ENCODE measurements around the gene CD200. TPM values are rescaled to one million over a fixed set of nuclear protein-coding genes. Genes with fewer than 3 reads are reported as not detected.

Gene CD200, protein sequence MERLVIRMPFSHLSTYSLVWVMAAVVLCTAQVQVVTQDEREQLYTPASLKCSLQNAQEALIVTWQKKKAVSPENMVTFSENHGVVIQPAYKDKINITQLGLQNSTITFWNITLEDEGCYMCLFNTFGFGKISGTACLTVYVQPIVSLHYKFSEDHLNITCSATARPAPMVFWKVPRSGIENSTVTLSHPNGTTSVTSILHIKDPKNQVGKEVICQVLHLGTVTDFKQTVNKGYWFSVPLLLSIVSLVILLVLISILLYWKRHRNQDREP
- total RNA-seq: 1.4 TPM
- long read RNA-seq, partial matches to known transcripts: 0 of 7 reads
- long read RNA-seq, other reads (novel, unspliced or antisense): 7 of 7 reads

DNA sequence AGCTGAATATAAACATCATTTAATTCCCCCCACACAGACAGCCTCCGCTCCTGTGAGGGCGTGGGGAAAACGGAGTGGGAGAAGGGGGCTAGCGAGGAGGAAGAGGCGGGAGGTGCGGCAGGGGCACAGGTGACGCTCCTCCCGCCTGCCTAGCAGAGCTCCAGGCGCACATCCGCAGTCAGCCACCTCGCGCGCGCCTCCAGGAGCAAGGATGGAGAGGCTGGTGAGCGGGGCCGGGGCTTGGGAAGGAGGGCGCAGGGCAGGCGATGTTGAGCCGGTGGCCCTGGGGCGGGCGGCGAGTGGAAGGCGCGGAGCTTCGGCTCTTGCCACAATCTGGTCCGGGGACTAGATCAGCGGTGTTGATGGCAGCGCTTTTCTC lies at the start of gene CD200:
TSS of gene CD200 (plus strand) at position 155 of the 379 bp plus-strand sequence. CDS start at position 212, 57 bp downstream.
- intact Hi-C loops (cut with DNase I): loop anchor here (5.0 kb wide), 1 partner anchor 184 kb away; no protein-coding TSS in a partner anchor
- peak; percentile 80 for DNase-seq (ENCODE audit: low spot score)

DNA sequence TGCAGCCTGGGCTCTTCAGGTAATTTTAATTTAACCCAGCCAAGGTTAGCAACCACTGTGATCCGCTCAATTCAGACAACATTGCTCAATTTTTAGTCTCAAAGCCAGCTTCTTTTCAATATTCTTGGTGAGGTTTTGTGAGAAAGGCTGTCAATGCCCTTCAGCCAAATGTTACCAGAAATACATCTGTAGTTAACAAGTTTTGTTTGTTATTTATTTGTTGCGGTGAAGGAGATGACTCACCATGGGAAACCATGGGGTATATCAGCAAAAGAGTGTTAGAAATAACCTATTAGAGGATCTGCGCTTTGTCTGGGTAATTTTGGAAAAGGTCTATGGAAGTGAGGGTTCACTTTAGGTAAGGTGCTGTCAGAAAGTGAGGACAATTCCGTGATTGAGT lies 43.9 kb upstream of the CD200 start:
- intact Hi-C loops (cut with DNase I): no loop called here

DNA sequence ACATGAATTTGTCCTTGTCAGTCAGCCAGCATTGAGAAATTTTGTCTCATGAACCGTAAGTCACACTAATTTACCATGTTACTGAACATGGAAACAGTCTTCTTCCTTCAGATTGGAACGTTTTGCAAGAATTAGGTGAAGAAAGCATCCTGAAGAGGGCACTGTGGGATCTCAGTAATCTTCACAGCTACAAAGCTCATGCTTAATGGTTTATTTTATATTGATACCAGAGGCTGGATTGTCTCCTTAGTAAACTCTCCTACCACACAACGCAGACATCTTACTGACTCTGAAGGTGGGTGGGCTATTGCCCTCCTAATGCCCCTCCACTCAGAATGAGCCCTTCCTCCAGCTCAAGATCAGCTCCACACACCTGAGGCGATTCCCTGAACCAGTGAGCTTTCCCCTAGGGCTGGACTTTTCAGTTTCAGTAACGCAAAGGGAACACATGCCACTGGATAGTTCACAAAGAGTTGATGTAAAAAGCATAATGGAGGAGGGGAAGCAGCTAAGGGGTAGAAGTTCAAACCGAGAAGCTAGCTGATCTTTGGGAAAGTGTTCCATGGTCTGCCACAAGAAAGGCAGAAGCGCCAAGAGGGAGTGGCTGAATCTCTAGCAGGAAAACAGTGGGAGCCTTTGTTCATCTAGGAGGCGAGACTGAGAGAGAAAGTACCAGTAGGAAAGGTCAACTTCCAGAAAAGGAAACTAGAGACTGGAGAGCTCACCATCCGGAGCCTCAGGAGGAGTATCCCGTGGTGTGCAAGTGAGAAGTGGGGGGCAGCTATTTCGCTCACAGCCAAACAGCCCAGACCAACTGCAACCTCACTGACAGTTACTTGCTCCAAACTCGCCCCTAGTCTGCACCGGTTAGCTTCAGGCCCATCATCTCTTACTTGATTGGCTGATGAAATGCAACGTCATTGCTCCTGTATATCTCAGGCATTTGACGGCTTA lies 39.3 kb upstream of the CD200 start, which contains the start of gene SLC9C1:
TSS of gene SLC9C1 (minus strand) at position 849 of the 954 bp plus-strand sequence. CDS start 7,425 bp downstream, outside the sequence.
- intact Hi-C loops (cut with DNase I): loop anchor here (5.0 kb wide), 1 partner anchor 224 kb away; no protein-coding TSS in a partner anchor
- no peak for DNase-seq (ENCODE audit: low spot score)

More for the DNA sequence above, 43.9 kb upstream of the CD200 start:
- DNase-seq (ENCODE audit: low spot score): no peak

DNA sequence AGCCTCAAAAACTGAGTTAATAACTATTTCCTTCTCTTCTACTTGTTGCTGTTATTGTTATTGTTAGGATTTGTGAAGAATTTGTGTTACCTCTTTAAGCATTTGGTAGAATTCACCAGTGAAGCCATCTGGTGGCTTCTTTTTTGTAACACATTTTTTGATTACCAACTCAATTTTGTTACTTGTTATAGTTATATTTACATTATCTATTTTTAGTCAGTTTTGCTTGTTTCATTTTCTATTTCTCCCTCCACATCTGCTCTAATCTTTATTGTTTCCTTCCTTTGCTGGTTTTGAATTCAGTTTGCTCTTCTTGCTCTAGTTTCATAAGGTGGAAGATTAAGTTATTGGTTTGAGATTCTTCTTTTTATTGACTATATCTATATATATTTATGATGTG lies 35.2 kb upstream of the CD200 start:
- intact Hi-C loops (cut with DNase I): no loop called here
- no peak for DNase-seq (ENCODE audit: low spot score)

DNA sequence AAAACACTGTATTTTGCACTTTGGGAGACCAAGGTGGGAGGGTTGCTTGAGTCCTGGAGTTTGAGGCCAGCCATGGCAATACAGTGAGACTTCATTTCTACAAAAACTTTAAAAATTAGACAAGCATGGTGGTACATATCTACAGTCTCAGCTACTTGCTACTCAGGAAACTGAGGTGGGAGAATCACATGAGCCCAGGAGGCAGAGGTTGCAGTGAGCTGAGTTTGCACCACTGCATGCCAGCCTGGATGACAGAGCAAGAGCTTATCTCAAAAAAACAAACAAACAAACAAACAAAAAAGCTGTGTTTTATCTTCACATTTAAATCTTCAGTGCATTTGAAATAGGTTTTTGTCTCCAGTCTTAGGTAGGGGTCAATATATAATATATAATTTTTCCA lies 34.2 kb upstream of the CD200 start:
- no peak for DNase-seq (ENCODE audit: low spot score)
- intact Hi-C loops (cut with DNase I): no loop called here

DNA sequence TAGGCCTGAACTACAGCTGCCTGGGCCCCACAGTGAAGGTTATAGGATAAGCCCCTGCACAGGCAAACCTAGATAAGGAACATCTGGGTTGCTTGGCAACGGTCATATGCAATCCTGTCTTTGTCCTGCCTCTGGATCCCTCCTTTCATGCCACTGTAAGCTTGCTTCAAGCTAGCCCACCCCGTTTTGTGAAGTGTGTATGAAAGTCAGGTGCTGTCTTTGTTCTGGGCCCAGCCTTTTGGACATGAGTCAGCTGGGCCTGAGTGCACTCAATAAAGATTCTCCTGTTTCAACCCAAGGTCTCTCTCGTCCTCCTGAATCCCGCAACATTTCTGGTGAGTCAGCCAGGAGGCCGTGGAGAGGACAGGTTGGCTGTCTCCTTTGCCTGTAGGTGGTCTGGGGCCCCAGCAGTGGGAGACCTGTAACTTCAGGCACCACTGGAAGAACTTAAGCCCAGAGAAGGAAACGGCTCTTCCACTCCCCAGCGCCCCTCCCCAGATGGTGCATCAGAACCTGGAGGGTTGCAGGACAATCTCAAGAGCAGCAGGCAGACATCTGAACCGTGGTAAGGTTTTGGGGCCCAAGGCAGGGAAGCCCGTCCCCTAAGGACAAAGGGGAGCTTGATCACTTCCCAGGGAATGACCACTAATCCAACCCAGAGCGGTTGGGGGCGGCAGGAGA lies 30.7 kb upstream of the CD200 start:
- DNase-seq (ENCODE audit: low spot score): no peak
- intact Hi-C loops (cut with DNase I): no loop called here

DNA sequence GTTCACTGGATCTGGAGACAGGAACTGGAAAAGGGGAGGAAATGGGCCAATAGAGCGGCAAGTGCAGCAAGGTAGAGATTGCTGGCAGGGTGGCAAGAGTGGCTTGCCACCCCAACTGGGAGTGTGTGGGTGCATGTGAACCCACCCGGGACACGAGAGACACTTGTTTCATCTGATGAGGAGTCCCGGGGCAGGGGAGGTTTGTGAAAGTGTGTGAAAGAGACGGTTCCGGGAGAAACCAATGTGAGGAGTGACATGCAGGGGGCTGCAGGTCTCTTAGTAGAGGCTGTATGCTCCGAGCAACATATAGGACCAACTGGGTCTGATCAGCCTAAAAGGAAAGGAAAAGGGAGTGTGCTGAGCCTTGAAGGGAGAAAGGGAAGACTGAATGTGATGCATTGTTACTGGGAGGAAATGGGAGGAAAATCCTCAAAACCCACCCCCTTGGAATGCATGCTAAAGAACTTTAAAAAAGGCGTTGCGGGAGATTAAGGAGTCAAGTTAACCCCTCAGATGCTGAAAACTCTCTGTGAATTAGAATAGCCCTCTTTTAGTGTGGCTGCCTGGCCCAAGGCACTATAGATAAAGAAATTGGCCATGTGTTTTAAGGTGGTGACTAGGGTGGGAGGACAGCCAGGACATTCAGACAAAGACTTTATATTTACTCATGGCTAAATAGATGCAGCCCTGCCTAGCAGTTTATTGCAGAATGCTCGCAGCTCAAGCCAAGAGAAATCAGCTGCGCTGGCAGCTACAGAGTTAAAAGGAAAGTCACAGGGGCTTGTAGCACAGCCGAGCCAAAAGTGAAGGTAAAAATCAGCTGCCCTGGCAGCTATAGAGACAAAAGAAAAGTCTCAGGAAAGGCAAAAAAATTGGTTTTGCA lies 29.8 kb upstream of the CD200 start:
- intact Hi-C loops (cut with DNase I): no loop called here

DNA sequence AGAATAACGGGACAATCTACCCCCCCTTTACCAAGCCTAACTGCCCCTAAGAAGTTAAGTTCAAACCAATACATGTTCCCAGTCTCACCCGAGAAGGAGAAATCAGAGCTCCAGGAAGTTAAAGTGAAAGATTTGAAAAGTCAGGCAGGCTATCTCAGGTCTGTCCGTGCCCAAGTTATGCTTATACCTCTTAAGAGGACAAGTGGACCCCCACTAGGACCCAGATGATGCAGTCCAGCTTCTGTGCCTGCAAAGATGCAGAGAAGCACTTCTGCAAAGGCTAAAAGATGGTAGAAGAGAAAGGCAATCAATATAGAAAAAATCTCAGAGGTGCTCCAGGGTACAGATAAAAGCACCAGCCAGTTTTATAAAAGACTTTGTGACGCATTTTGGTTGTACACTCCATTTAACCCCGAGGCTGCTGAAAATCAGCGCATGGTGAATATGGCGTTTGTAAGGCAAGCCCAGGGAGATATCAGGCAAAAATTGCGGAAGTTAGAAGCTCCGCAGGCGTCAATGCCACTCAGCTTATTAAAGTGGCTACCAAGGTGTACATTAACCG lies 29.1 kb upstream of the CD200 start:
- no peak for DNase-seq (ENCODE audit: low spot score)
- intact Hi-C loops (cut with DNase I): no loop called here

More for the DNA sequence above, 29.8 kb upstream of the CD200 start:
- no peak for DNase-seq (ENCODE audit: low spot score)

DNA sequence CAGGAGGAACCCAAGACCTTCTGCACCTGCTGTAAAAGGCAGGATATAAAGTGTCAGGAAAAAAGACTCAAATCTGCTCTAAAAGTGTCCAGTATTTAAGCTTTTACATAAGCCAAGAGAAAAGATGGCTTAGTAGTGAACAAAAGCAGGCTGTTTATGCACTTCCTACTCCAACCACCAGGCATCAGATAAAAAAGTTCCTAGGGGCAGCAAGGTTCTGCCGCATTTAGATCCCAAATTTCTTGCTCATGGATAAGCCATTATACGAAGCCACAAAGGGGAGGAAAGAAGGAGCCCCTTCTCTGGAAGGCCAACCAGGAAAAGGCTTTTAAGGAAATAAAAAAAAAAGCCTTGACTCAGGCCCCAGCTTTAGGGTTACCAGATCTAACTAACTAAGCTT lies 28.3 kb upstream of the CD200 start:
- intact Hi-C loops (cut with DNase I): no loop called here
- DNase-seq (ENCODE audit: low spot score): no peak

DNA sequence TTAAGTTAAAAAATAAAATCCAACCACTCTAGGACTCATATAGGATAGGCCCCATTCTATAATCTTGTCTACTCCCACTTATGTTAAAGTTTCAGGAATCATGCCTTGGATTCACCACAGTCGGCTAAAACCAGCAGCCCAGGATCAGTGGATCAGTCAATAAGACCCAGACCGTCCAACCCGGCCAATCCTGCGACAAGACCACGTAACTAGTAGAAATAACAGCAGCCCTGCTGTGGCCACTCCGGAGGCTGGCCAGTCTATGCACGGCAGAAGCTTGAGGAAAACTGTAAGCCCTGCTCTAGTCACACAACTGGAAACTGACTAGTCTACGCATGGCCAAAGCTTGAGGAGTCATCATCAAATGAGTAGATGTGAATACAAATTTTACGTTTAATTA lies 26.1 kb upstream of the CD200 start:
- intact Hi-C loops (cut with DNase I): no loop called here
- no peak for DNase-seq (ENCODE audit: low spot score)

DNA sequence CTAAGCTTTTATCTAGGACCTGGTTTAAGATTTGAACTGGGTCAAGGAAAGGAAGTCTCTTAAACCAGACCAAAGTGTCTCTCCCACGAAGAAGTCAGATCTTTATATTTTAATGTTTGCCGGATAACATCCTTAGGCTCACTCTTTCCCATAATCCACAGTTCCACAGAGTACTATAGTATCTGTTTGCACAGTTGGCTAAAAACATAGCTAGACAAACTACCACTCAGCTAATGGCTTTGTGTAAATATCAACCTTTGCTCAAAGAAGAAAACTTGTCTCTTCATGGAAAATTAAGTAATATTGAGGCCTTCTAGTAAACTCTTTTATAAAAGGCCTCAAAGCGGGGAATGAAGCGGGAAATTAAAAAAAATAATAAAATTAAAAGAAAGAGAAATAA lies 25.4 kb upstream of the CD200 start:
- DNase-seq (ENCODE audit: low spot score): no peak
- intact Hi-C loops (cut with DNase I): no loop called here

DNA sequence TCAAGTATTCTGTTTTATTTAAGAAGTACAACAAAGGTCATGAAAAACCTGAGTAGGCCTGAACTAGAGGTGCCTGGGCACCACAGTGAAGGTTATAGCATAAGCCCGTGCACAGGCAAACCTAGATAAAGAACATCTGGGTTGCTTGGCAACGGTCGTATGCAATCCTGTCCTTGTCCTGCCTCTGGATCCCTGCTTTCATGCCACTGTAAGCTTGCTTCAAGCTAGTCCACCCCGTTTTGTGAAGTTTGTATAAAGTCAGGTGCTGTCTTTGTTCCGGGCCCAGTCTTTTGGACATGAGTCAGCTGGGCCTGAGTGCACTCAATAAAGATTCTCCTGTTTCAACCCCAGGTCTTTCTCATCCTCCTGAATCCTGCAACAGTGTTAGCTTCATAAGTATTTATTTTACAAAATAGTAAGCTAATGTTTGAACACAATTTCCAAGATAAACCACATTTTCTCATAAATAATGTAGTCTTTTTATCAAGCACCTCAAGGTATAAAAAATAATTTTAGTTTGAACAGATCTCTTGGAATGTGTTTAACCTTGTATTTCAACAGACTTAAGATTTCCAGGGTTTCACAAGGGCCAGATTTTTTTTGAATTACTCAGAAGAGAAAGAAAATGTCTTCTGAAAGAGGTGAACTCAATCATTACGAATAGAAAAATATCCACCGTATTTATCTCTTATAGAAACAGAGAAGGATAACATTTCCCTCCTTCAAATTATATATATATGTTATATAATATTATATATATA lies 24.6 kb upstream of the CD200 start:
- DNase-seq (ENCODE audit: low spot score): no peak
- intact Hi-C loops (cut with DNase I): no loop called here

DNA sequence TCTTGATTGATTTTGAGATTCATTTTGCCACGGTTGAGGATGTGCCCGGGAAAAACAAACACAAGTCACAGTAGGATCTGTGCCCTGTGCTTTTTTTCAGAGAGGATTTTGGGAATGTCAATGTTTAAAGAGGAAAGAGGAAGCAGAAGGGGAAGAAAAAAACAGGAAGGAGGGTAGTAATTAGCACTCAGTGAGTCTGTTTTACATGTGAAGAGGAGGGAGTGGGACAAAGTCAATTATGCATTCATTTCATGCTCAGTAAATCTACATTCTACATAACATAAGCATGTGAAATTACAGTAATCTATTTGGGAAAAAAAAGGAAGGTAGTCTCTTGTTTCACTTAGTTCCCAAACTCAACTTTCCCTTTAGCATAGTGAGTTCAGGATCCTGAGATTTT lies 18.3 kb upstream of the CD200 start:
- intact Hi-C loops (cut with DNase I): no loop called here
- no peak for DNase-seq (ENCODE audit: low spot score)

DNA sequence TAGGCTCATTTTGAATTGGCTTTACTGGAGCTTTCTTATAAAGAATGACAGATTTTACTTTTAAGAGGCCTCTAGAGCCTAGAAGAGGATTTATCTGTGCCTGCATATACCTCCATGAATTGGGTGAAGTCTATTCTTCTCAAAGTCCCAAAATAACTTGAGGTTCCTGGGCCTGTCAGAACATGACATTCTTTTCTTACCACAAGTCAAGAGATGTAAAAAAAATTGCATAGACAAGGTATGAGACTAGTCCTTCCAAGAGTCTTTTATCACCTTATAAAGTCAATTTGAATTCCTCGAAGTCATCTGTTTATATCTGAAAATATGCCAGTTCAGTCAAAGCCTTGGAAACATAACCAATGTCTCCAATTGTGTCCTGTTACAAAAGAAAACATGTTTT lies 17.2 kb upstream of the CD200 start:
- DNase-seq (ENCODE audit: low spot score): no peak
- intact Hi-C loops (cut with DNase I): no loop called here

DNA sequence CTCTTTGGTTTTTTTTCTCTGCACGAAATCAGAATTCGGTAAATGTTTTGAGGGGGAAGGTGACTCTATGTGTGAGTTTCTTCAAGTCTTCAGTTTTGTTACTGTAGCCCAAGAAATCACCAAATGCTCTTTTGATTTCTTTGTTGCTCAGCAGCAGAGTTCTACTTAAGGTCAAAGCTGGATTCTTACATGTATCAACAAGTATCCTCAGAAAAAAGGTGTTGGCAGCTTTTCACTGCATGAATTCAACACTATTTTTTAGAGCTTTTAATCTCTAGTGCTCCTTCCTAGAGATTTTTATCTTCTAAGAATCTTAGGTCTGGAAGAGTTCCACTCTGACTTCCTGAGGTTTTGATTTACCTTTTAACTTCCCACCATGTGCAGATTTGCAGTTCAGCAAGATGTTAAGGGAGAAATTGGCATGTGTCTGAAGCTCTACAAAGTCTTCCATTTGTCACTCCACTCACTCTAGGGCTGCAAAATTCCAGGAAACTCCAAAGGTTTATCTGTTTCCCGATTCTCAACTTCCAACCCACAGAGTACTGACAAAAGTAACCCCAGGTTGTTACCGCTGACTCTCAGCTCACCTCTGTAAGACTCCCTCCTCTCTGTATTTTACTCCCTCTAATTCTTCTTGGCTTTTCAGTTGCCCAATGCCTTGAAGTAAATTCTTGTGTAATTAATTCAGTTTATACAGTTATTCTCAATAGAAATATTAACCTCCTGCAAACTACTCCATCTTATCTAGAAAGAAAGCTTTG lies 13.3 kb upstream of the CD200 start:
- DNase-seq (ENCODE audit: low spot score): no peak
- intact Hi-C loops (cut with DNase I): no loop called here

DNA sequence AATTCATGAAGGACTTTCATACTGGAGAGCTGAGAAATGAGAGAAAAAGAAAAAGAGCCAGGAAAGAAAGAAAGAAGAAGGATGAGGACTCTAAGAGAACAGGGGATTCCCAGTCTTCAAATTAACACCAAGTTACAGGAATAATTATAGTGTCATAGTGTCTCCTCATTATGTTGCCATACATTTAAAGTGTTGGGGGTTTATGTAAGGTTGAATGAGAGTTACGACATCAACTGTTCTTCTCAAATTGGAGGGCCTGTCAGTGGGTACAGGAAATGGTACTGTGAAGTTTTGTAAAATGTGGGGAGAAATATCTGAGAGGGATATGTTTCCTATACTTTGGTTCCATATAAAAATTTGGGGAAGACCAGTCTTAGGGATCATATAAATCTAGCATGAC lies 12.3 kb upstream of the CD200 start:
- intact Hi-C loops (cut with DNase I): no loop called here
- no peak for DNase-seq (ENCODE audit: low spot score)
